Subcutaneous adipose tissue (tissue), 4 donors: Measurements from ENCODE around the gene NAGPA. TPM values are rescaled to one million over a fixed set of nuclear protein-coding genes. Genes with fewer than 3 reads are reported as not detected.

Experiments used
- CTCF ChIP-seq: fragments of 450-650 bp; IDR thresholded peaks from one replicate; pipeline ENCODE4 v1.5.1; 2016; ENCODE audit warnings: low read depth, mild to moderate bottlenecking, control low read depth, antibody characterized with exemption, moderate library complexity
- total RNA-seq, 4 donors: library from RNA; depleted of rRNA; stranded (reverse); fragments of >200 nt; gene quantifications; one replicate each; pipeline ENCODE4 v1.1.0, GENCODE V29; 2016

Gene NAGPA
- total RNA-seq, 4 donors from 2014 or later: 5.9 to 37.9 (median 30.1) TPM

DNA sequence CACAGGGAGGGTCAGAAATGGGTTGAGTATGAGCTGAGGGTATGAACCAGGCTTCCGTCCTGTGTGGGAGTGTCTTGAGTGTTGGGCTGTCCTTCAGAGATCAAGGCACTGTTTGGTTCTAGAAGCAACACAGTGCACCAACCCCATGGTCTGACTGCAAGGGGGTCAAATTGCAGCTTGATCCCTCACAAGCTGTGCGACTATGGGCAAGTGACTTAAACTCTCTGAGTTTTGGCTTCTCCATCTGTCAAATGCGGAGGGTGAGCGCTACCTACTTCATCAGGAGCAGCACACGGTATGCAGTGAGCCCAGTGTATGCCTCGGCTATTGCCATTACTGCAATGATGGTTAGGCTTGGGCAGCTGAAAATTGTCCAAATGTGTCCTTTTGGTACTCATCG lies 54.6 kb downstream of the NAGPA start:
- no peak for TF ChIP-seq CTCF

DNA sequence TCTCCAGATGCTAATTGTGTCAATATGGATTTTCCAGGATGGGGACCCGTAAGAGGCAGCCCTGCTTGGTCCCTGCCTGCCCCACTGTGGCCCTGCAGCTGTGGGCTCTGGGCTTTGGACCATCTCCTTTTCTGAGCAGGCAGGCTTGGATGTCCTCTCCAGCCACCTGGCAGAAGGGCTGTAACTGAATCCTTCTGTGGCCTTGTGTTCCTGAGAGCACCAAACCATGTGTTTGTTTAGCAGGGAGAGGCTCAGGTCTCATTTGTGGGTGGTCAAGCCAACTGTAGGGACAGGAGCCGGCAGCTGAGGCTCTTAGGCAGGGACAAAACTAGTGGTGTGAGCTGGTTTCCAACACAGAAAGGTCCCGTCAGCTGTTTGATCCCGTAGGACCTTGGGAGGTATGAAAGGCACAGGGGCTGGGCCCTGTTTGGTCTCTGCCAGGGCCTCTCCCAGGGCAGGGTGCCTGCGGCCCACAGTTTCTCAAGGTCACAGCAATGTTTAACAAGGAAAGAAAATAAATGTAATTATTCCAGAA lies 57.1 kb downstream of the NAGPA start:
- TF ChIP-seq CTCF: no peak

- TF ChIP-seq CTCF: no peak
These were observed 57.7 kb downstream of the NAGPA start for GRCh38 chr16:4976079-4976478.

Other genes with a start within 250 kb of the NAGPA start
- gene SEPTIN12, start 245.6 kb downstream of the NAGPA start, total RNA-seq: not detected
- not detected for gene SMIM22, start 238.6 kb downstream of the NAGPA start, total RNA-seq
- gene ROGDI, start 231.3 kb downstream of the NAGPA start, total RNA-seq: 1 to 10 TPM; 4.2 to 8.8 (median 5.5) TPM
- 10 to 100 TPM; 38.8 to 64.7 (median 41.5) TPM for gene GLYR1, start 186.6 kb downstream of the NAGPA start, total RNA-seq
- 10 to 100 TPM; 21.1 to 48.2 (median 37.2) TPM for gene UBN1, start 186.5 kb downstream of the NAGPA start, total RNA-seq
- 100 to 1,000 TPM in 2 of 4 donors, 10 to 100 TPM in 2; 67.5 to 239 (median 111) TPM for gene PPL, start 96.8 kb downstream of the NAGPA start, total RNA-seq
- gene SEC14L5, start 75.6 kb downstream of the NAGPA start, total RNA-seq: under 1 TPM; 0.33 to 0.68 (median 0.61) TPM
- gene C16orf89, start 32.0 kb upstream of the NAGPA start, total RNA-seq: 10 to 100 TPM in 1 of 4 donors, 1 to 10 TPM in 2, not detected in 1; 2.9 to 14.9 (median 3.3) TPM
- 10 to 100 TPM; 11.6 to 15.5 (median 14.5) TPM for gene ALG1, start 37.9 kb upstream of the NAGPA start, total RNA-seq
- gene EEF2KMT, start 63.9 kb upstream of the NAGPA start, total RNA-seq: 1 to 10 TPM; 4.7 to 6.2 (median 5.8) TPM